ENCODE results near the gene PAH.

The PAH gene

DNA sequence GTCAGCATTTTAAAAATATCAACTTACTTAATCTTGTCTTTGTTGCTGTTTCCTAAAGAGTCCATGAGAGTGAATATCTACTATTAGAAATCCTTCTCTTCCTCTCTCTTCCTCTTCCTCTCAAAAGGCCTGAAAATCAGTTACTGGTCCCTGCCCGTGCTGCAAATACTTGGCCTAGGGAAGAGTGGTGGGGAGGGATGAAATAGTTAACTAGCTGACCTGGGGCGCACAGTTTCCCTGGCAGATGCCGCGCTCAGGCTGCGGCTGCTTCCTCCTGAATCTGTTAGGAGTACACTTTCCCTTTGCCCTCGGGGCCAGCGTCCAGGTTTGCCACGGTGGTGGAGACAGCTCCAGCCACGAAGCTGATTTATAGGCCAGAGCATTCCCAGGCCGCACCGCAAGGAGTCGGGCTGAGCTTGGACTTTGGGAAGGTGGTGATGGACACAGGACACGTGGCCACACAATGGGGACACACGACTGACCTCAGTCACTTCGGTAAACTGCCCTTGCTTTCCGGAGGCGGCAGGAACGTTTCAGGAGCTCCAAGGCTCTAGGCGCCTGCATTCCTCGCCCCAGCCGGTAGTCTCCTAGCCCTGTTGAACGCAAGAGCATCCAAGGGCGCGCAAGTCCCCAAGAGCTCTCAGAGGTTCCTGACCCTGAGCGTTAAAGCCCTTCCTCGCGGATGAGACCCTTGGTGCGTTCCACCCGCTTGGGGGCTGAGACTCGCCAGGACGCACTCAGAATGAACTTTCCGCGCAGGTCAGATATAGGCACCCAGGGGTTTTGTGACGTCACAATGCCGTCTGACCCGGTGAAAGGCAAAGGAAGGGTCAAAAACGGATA lies 33.3 kb upstream of the PAH start:
- no peak for DNase-seq (ENCODE audit: low read depth in 2 of 2)

DNA sequence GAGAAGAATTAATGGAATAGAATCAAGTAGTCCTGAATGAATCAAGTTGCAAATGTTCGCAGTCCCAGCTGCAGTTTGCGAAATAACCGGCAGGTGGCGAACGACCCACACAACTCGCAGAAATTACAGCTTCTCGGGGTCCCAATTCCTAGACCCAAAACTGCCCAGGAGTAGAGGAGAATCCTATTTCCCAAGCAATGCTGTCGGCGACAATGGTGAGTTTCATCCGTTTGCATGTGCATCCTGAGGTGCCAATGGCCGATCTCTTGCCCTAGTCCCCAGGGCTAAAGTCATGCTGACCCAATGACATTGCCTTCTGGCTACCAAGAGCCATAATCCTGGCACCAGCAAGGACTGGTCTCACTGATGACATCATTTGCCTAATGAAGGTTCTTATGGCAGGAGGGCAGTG lies 31.9 kb upstream of the PAH start:
- peak; percentile 29 to 48 for DNase-seq (ENCODE audit: low read depth in 2 of 2)

DNA sequence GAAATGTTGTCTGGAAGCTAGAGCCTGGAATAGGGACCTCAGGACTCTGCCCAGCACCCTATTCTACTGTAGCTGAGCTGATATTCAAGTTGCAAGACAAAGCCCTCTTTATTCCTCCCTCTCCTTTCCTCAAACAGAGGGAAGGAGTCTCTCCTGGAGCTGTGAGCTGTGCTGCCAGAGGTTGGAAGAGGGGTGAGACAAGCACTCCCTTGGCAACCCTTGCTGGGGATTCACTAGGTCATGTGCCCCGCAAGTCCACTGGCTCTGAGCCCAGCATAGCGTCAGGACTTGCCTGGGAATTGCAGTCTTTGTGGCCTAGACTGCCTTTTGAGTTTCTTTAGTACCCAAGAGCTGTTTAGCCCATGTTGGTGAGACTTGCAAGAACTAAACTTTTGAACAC lies 29.0 kb upstream of the PAH start:
- DNase-seq (ENCODE audit: low read depth in 2 of 2), result no peak

DNA sequence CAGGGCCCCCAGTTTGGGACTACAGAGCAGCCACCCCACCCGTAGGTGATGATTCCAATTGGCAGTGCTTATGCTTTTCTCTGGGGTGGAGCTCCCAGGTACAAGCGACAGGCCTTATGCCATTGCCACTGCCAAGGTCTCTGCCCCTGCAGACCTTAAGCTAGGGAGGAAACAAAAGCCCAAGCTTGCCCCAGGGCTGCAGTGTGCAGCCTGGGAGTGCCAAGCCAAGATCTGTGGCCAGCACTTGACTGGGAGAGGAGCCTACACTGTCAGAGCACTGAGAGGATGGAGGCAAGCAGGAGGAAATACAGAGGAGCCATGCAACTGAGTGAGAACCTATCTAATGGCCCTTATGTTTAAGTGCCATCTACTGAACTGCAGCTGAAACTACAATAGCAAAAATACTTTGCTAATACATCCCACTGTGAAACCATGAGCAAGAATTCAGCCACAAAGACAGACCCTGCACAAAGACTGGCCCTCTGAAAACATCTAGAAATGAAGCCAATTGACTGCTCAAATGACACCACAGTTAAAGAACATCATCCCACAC lies 22.7 kb upstream of the PAH start:
- DNase-seq (ENCODE audit: low read depth in 2 of 2), result no peak

DNA sequence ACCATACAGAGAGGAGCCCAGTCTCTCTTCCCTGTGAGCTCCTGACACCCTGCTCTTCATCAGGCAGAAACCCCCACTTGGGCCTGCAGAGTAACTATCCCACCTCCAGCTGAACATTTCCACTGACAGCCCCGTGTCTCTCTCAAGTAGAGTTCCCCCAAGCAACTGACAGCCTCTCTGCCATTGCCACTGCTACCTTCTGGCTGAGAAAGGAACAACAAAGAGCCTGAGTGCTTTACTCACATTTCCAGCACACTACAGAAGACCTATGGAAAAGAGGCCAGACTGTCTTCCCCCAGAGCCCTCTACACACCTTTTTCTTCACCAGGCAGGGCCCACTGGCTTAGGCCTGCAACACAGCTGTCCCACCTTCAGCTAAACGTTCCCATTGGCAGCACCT lies 22.0 kb upstream of the PAH start:
- DNase-seq (ENCODE audit: low read depth in 2 of 2), result no peak

DNA sequence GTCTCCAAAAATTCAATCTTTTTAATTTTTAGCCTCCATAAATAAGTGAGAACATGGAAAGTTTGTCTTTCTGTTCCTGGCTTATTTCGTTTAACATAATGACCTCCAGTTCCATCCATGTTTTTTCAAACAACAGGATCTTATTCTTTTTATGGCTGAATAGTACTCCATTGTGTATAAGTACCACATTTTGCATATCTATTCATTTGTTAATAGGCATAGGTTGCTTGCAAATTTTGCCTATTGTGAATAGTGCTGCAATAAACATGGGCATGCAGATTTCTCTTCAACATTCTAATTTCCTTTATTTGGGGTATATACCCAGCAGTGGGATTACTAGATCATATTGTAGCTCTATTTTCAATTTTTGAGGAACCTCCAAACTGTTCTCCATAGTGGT lies 16.1 kb upstream of the PAH start:
- no peak for DNase-seq (ENCODE audit: low read depth in 2 of 2)

DNA sequence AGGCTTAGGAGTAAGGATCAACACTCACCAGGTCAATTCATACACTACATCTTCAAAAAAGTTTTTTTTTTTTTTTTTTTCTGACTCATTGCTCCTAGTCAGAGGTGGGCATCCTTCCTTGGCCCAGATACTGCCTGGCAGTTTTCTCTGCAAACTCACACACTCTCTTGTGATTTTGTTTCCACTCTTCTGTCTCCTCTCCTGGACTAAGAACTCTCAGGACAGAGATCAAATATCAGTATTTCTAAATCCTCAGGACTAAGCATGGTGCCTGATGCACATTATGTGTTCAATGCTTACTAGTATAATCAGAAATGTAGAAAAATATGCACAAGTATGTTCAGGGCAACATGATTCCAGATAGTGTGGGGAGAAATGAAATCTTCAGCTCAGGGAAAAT lies 10.2 kb upstream of the PAH start:
- DNase-seq (ENCODE audit: low read depth in 2 of 2), result no peak

DNA sequence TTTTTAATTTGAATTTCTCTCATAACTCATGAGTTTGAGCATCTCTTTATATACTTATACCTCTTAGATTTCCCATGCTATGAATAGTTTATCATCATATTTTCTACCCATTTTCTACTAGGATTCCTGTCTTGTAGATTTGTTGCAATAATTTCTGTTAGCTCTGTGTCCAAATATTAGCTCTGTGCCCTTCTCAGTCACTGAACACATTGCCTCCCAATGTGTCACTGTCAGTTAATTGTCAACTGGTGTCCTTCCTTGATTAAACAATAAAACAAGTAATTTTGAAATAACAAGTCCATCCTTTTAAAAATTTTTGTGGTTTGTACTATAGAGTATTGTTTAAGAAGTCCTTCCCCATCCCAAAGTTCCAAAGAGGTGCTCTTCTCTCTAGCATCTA lies 4.2 kb upstream of the PAH start:
- no peak for DNase-seq (ENCODE audit: low read depth in 2 of 2)

DNA sequence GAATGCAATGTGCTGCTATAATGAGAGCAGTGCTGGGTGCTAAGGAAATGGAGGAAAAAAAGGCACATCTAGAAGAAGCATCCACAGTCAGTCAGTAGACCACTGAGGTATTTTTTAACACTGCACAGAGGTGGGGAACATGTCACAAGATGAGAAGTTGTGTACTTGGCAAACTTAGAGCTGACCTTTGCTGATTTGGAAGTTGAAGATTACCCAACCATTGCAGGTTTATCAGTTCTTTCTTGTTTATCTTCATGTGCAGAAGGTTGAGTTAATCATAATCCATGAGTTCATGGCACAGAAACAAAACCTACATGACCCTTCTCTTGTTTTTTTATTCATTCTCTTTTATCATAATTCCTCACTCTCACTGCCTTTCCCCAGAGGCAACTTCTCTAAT lies 3.2 kb upstream of the PAH start:
- DNase-seq (ENCODE audit: low read depth in 2 of 2), result no peak

DNA sequence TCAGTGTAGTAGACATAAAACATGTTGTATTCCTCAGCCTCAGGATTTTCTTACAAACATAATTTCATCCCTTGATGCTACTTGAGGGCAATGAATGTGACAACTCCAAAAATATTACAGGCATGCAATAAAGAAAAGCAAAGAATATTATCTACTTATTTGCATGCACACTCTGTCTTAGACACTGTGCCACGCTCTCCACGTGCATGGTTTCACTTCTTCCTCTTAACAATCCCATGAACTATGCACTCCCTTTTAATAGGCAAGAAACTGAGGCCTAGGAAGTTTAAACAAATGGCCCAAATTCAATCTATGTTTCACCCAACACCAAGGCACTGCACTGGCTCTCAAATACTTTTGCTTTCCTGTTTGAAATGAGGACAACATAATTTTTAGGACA lies 1.8 kb upstream of the PAH start:
- DNase-seq (ENCODE audit: low read depth in 2 of 2), result no peak

DNA sequence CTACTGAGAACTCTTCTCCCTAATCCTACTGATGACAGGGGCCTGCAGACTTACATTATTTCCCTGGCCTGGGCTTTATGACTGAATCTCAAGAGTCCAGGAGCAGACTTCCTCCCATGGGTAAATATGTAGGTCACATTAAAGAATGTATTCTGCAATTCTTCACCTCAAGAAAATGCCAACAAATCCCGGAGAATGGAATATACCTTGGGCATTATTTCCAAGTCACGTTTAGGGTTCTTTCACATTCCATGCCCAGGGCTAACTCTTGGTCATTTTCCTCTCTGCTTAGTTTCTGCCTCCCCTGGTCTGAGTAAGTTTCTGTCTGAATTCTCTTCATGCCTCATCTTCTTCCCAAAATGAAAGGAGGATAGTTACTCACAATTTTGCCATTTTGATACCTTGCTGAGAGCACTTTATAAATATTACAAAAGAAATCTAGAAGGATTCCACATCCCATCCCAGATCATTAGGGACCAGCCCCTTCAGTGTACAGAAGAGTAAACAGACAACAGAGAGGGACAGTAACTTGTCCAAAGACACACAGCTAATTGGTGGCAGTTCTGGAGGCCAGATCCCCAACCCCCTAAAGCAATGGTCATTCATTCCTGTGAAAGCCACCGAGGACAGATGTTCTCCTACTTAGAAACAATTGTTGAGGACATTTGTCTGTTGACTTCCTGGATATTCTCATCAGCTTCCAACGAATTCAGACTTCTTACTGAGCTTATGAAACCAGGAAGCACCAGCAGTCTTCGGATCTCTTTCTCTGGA lies 605 bp downstream of the PAH start:
- no peak for DNase-seq (ENCODE audit: low read depth in 2 of 2)

DNA sequence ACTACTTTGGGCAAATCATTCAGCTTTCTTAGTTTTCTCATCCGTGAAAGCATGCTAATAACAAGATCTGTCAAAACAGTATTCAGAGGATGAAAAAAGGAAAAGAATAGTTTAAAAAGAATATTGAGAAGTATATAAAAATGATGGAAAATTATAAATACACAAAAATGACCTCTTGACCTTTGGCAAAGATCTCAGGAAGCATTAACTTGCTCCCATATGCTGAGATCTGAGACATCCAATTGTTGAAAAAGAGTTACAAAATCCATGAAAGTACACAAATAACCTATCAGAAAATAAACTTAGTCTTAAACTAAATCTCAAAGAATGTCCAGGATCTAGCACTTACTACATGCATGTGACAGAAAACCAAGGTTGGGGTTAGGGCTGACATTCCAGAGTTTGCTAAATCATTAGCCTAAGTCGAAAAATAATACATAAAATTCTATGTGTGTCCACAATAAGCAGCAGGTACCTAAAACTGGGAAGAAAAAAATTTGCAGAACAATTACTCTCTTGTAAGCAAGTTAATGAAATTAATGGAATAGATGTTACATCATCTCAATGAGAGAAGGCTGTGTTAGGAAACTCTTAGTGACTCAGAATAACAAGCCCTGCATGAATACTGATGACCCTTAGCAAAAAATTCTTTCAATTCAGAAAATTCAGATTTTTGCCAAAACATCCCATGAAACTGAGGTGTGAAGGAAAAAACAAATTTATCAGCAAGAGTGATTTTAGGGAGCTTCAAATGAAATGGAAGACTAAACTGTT lies 3.4 kb downstream of the PAH start:
- DNase-seq (ENCODE audit: low read depth in 2 of 2), result no peak

DNA sequence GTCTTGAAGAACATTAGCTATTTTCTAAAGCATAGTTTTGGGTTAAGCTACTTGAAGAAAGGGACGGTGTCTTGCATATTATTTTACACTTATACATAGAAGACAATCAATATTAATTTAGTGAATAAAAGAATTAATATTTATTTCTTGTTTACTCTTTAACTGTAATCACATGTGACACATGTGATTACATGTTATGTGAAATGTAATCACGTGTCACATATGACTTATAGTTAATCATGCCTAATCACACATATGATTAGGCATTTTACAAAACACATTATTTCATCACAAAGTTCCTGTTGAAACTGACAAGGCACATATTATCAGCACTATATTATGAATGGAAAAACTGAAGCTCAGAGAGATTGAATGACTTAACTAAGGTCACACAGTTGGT lies 4.8 kb downstream of the PAH start:
- no peak for DNase-seq (ENCODE audit: low read depth in 2 of 2)

DNA sequence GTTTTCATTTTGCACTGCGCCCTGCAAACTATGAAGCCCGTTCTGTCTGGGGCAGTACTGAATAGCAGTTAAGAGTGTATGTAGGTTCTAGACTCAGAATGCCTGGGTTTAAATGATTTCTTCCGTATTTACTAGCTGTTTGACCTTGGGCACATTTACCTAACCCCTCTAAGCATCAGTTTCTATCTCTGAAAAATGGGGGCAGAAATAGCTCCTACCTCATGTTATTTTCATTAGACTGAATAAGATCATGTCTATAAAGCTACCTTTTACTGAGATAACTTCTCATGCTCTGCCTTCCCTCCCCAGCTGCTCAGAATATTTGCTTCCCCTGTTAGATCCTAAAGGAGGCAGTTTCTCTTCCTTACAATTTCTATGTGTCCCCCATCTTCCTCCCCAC lies 5.7 kb downstream of the PAH start:
- no peak for DNase-seq (ENCODE audit: low read depth in 2 of 2)

DNA sequence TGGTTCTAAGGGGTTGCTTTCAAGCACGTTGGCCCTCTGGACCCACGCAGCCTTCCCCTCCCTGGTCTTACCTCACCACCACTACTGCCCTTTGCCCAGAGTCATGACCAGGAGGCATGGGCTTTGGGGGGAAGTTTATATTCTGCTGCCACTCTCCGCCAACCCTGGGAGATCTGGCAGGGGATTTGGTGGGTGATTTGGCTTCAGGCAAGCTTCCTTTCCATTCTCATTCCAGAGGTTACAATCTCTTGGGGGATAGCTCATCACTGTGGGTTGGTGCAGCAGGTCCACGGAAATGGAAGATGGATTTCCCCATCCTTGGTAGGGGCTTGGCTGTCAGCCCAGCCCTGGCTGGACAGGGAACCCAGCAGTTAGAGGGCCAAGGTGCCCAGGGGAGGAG lies 6.3 kb downstream of the PAH start:
- no peak for DNase-seq (ENCODE audit: low read depth in 2 of 2)

DNA sequence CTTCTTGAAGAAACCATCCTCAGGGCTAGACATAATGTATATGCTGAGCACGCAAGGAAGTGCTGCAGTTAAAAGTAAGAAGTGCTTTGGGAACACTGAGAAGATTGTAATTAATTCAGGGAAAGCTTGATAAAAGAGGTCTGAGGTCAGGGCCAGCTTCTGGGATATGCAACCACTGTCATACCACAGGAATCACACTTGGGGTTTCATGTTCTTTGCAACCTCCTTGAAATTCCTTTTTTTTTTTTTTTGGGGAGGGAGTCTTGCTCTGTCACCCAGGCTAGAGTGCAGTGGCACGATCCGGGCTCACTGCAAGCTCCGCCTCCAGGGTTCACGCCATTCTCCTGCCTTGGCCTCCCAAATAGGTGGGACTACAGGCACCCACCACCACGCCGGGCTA lies 6.9 kb downstream of the PAH start:
- DNase-seq (ENCODE audit: low read depth in 2 of 2), result no peak

DNA sequence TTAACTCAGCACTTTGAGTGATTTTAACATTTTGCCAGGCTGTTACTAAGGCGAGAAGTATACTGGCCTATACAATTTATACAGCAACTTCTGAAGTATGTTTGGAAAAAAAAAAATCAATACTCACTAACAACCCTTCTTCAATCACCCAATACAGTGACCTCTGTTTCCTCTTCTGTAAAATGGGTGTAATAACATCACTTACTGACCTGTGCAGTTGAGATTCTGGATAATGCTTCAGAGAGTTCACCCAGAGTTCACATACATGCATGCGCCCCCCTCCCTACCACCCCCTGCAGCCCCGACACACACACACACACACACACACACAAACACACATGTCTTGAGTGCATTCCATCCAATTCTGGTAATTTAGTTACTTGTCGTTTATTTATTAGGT lies 9.1 kb downstream of the PAH start:
- DNase-seq (ENCODE audit: low read depth in 2 of 2), result no peak

DNA sequence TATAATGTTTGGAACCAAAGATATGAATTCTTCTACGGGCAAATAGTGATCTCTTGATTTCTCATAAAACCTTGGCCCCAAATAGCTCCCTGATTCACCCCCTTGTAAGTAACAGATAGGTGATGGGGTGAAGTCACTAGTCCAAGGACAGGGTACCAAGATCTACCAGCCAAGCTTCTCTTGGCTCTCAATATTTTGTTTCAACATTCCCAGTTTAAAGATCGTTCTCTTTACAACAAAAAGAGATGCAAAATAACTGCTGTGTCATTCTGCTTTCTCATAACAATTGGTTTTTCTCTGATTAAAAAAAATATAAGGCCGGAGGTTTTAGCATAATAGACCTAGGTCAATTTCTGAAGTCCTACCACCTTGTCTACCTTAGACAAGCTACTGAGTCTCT lies 11.8 kb downstream of the PAH start:
- no peak for DNase-seq (ENCODE audit: low read depth in 2 of 2)

DNA sequence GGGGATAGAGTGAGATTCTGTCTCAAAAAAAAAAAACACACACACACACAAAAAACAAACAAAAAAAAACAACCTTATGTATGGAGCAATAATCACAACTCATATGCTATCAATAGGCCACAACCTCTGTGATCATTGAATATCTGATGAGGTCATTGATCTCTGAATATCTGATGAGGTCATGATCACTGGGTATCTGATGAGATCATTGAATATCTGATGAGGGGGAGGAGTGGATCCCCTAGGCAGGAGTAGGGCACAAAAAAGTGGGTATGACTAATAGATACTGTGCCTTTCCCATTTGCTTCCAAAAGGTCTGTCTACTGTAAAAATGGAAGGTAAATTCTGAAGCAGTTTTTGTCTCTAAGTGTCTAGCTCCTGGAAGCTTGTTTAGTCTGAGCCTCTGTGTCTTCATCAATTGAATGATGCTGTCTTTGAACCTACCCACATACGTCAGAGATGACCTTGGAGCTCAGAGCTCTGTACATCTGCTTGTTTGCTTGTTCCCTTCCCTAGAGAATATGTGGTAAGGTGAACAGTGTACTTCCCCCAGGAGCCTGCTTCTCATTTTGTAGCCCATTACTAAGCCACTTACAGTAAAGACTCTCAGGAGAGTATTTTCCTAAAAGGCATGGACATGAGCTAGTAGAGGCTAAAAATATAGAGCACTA lies 13.6 kb downstream of the PAH start:
- no peak for DNase-seq (ENCODE audit: low read depth in 2 of 2)

DNA sequence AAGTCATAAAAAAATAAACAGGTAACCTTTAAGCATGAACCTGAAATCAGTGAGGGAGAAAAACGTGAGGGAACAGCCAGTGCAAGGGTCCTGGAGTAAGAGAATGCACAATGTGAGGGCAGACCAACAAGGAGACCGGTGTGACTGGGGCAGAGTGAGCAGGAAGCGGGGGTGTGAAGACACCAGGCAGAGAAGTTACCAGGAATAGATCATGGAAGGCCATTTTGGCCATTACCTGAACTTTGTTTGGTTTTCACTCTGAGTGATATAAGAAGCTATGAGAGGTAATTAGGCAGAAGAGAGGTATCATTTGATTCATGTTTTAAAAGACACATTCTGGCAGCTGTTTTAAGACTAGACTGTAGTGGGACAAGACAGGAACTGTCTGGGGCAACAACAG lies 15.0 kb downstream of the PAH start:
- DNase-seq (ENCODE audit: low read depth in 2 of 2), result no peak

DNA sequence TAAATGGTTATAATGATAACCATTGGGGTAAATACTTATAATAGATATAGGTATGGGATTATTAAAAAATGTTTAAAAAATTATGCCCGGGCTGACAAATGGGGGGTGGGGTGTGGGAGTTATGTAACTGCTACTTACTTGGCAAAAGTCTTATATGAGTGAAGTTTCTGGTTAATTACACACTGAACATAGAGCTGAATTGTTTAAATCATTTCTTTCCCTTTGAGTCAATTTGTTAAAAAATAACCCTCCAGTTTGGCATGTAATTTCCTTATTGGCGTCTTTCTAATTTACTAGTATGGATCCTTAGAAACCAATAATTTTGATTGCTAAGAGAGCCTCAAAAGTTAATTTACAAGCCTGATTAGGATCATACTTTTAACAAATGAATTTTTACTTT lies 16.7 kb downstream of the PAH start:
- DNase-seq (ENCODE audit: low read depth in 2 of 2), result no peak

DNA sequence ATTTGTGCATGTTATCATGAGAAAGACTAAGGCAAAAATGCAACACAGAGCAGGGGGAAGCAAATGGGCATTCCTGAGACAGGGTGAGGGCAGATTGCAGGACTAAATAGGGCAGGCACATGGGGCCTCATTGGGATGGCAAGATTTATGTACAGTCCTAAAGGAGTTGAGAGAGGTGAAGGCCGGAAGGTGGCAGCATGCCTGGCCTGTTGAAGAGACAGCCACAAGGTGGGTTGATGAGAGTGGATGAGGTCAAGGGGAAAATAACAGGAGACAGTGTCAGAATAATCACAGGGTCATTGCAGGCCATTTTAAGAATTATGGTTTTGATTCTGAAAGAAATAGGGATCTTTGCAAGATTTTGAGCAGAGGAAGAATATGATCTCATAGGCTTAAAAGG lies 21.0 kb downstream of the PAH start:
- DNase-seq (ENCODE audit: low read depth in 2 of 2), result no peak

Data from stimulated activated CD4-positive, alpha-beta T cell treated with anti-CD3 and anti-CD28 coated beads, Interleukin-1b, Interleukin-23, amount 100 ng/mL, for 4 hours (primary cell).